CD4-positive, alpha-beta T cell treated with Interferon gamma for 1 hour (primary cell): ENCODE data around the gene TRAPPC2.

ENCODE experiments used
- DNase-seq: peaks from one replicate; pipeline ENCODE4 v3.0.0-alpha.2; 2020

TRAPPC2 gene

DNA sequence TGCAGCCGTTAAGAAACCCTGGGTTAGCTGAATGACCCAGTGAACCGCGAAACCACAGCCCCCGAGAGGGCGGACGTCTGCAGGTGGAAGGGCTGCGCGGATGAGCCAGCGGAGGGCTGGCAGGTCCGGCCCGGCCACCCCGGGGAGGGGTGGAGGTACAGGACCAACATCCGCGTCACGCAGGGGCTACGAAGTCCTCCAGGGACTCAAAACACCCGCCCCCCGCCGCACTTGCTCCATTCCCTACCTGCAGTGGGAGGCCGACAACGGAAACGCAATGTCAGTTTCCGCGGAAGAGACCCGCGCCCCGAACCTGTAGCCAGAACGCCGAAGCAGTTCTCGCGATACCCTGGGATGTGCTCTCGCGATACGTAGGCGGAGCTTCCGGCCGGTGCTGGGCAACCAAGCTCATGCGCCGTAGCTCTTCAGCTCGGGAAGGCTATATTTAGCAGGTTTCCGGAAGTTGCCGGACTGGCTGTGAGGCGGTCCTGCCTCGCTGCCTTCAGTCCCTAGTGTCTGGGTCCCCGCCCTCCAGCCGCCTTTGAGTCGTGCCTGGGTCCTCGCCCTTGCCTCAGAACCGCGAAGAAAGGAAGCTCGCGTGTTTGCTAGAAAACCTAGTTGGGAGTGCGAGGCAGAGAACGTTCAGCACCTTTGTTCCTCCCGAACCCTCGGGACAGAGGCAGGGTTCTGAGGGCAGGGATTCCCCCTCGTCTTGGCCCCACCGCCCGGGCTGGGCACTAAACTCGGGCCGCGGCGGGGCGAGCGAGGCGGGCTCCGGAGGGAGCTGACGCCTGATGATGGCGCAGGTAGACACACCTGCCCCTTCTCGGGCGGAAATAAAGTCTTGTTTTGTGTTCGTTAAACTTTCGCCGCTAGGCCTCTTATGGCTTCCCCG lies at the start of gene TRAPPC2, which contains the start of gene OFD1:
TRAPPC2 (minus strand) TSS at position 343 of the 895 bp plus-strand sequence. CDS start 14,657 bp downstream, outside the sequence.
OFD1 (plus strand) TSS at position 471 of the 895 bp plus-strand sequence; CDS start at position 795, 324 bp downstream.
- DNase-seq, result peak; percentile 95

DNA sequence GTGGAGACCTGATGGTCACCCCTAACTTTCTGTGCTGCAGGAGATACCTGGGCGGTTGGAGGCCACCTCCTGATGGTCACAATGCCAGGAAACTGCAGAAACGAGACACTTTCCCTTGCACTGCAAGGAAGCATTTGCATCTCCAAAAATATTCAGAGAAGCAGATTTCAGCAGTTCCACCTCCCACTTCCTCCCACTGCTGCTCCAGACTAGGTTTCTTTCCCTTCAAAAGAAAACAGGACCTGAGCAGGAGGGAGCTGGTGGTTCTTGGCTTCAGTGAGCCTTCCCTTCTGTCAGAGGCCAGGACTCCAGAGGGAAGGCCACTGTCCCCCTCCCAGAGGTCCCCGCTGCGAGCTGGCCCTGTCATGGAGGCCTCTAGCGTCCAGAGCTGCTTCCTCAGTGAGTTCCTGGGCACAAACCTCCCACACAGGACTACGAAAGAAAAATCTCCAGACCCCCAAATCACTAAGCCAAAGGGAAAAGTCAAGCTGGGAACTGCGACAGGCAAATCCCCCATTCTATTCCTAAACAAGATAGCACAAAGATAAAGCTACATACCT lies 46.5 kb upstream of the TRAPPC2 start:
- DNase-seq, result no peak

DNA sequence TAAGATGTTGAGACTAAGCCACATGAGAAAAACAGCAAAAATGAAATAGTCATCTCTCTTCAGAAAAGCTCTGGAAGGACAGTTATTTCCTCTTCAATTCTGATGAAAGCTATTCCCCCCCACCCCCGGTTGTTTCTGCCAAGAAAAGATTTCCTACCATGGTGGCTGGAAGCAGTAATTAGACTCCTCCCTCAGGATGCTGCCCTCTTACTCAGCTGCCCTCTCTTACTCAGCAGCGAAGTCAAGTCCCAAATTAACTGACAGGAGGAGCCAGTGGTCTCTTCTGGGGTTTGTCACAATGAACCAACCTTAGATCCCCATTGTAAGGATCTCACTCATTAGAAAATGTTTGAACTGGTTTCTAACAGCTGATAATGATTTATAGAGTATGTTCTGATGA lies 44.5 kb upstream of the TRAPPC2 start:
- DNase-seq, result no peak

DNA sequence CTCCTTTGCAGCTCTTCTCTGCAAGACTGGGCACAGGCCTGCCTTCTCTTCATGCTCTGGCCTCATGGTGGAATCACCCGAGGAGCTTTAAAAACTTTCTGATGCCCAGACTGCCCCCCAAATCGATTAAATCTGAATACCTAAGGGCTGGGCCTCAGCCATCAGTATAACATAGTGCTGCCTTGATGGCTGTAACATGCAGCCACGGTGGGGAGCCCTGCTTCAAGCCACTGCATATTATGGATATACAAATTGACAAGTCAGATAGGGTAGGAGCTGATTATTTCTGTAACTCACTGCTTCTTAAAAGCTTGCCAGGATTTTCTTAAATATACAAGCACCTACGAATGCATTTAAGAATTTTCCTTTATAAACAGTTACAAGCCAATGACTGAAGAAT lies 42.0 kb upstream of the TRAPPC2 start:
- DNase-seq, result no peak

DNA sequence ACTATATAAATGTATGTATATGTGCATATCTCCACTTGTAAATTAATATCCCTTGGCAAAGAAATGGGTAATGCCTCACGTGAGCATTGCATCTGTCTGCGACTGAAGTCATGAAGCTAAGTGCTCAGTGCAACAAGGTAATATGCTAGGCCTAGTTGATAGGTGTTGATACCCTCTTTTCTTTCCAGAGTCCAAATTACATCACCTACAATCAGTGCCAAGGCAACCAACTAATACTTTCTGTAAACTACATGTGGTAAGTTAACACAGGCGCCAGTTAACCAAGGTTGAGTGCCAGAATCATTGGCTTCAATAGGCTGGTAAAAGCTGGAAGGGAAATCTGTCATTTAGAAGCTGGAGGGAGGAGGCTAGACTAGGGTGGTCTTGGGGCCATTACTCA lies 41.4 kb upstream of the TRAPPC2 start:
- DNase-seq, result no peak

DNA sequence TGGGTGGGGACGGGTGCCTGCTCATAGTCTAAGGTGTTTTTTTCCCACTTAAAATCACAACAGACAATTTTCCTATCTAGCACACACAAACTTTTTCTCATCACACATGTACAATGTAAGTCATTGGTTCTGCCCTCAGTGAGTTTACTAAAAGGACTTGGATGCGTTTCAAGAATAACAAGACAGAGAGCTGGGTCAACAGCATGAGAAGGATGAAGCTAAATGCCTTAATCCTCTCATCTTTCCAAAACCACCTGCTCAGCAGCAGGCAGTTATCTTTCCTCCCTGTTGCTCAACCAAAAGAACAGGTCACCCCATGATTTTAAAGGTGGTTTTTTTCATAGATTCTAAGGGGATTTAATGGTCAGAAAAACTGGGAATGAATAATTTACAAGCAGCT lies 40.3 kb upstream of the TRAPPC2 start:
- no peak for DNase-seq

DNA sequence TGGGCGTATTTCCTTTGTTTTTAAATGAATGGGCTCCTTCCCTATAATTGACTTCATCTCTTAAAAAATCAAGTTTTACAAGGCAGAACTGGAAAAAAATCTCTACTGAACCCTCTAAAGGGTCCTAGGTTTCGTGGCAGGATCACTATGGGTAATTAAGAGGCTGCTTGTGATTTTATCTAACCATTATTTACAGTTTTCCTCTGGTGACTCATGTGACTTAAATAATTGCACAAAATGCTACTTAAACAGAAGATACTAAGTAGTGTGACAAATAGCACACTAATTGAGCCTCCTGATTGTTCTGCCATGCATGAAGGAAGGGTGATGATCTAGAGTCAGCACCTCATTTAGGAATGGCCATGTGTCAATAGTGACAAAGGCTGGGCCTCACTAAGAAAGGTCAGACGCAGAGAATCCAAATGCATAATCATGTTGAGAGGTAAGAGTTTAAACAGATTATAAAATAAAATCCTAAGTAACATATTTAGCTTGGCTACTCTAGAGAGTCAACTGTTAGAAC lies 35.7 kb upstream of the TRAPPC2 start:
- DNase-seq, result no peak

DNA sequence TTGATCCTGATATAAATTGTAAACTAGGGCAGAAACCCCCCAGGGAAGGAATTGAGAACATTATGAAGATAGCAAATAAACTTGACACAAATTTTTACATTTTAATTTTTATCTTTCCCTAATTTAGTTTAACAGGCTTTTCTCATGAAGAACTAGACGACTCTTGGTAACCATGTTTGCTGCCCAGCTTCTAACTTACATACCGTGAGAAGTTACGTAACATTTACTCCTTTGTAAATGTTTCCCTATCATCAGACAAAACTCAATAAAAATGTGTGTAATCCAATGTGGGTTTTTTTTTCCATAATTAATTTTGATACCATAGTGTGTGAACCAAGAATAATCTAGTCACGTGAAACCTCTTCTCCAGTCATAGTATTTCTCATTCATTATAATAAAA lies 34.5 kb upstream of the TRAPPC2 start:
- DNase-seq, result no peak

DNA sequence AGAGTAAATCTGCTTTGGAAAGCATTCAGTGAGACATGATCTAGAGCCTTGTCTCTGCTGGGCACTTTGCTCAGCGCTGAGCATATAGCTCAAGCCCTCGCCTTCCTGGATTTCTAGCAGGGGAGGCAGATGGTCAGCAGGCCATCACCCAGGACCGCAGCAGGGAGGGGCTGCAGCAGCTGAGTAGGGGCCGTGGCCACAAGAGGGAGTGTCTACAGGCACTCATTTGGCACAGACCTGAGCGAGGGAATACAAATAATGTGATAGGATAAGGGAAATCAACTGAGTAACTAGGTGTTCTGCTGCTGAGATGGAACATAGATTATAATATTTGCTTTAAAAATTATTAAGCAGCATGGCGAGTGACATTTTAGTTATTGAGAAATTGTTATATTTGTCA lies 30.3 kb upstream of the TRAPPC2 start:
- no peak for DNase-seq

DNA sequence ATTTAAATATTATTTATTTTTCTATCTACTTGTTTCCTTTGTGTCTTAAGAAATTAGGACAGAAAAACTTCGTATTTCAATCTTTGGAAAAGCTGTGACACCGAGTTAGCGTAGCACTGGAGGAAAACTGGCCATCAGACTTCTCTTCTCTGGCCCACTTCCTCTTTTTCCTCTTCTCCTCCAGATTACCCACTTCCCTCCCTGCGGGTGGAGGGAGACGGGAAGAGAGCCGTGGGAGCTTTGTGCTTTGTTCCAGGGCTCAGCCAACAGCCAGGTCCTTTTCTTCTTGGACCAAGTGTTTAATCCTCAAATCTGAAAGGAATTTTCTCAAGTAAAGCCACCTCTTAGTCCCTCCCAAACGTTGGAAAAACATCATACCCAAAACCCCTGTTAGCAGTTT lies 29.9 kb upstream of the TRAPPC2 start:
- DNase-seq, result no peak

DNA sequence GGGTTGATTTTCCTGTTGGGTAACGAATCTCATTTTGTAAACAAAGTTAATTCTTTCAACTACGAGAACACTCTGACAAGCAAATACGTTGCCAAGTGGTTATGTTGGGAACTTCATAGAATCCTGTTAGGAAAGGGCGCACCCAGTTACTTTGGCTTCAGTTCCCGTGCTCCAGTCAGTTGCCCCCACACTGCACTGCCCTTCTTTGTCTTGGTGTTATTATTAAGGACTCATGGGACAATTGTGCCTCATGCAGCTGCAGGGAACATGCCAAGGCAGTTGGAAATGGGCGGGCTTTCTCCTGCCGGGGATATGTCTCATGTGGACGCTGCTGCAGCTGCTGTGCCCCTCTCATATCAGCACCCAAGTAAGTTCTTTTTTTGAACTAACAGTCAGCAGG lies 29.1 kb upstream of the TRAPPC2 start:
- DNase-seq, result no peak

DNA sequence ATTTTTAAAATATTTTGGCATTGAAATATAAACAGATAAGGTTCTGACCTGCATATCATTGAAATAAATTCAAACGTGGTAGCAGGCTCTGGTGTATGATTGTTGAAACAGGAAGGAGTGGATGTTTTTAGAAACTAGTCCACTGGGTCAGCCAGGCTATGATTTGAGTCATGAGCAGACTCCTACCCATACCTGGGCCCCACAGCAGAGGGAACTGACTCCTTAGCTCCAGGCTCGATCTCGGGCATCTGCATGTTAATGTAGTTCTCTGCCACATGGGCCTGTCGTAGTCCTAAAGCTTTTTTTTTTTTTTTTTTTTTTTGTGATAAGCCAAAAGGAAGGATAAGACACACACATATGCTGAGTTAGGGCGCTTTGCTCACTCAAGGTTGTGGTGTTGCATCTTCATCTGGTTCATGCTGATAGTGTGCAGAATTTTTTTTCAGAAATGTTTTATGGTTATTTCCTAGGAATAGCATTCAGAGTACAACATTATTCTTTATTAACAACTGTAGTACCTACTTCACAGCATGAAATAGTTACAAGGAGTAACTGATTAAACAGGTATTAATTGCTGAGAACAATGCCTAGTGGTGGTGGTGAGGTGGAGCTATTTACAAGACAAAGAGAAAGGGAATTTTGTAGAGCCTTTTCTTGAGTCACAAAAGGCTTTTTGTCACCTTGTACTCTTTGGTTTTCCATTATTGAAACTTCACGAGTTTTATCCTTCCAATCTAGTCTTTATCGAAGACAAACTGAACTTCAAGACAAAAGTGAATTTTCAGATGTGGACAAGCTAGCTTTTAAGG lies 27.4 kb upstream of the TRAPPC2 start:
- DNase-seq, result no peak

DNA sequence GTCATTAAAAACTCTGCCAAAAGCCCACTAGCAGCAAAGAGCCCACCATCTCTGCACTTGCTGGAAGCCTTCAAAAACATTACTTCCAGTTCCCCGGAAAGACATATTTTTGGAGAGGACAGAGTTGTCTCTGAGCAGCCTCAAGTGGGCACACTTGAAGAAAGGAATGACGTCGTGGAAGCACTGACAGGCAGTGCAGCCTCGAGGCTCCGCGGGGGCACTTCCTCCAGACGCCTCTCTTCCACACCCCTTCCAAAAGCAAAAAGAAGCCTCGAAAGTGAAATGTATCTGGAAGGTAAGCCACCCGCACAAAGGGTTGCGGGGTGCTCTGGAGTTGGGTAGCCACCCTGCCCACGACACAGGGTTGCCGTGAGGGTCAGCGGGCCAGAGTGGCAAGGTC lies 26.0 kb upstream of the TRAPPC2 start:
- no peak for DNase-seq

DNA sequence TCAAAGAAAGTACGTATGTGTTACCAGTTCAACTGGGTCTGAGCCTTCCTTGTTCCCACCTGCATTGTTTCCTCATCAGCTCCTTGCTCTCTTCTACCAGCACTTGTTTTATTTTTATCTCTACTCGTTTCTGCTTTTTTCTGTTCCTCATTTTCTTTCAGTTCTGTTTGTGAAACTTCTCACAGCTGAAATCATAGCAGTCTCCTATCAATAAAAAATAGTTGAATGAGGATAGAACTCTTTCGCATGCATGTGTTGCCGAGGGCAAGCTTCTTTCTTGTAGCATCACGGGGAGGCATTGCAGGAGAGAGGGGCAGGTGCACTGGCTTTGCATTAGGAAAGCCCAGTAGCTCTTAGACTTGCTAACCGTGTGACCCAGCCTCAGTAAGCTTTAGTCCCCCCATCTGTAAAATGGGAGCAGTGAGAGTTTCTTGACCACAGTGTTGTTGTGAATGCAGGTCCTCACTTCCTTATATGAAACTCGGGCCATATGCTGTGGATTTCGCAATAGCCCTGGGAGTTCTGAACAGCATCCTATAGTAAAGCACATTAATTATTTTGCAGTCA lies 24.8 kb upstream of the TRAPPC2 start:
- no peak for DNase-seq

DNA sequence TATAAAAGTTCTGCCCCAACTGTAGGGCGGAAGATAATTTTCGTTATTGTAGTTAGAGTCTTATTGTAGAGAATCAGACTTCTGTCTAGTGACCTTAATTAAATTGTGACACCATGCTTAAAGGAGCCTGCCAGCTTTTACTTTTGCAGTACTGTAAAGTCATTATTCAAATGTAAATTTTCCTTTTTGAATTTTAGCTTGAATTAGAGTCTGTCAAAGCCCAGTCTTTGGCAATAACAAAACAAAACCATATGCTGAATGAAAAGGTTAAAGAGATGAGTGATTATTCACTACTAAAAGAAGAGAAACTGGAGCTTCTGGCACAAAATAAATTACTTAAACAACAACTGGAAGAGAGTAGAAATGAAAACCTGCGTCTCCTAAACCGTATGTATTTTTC lies 22.0 kb upstream of the TRAPPC2 start:
- no peak for DNase-seq

DNA sequence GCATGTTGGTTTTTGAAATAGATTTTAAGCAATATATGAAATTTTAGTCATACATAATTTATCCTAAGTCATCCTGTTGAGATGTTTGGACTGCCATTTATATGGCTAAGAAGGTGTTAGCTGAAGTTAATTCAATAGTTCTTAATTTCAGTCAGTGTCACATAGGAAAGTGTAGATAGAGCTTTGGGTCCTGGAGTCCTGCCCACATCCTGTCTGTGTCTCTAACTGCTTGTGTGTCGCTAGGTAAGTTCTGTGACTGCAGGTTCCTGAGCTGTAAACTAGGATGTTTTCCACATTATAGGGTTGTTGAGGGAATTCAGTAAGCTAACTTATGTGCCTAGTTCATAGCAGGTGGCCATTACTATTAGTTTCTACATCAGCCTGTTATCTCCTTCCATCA lies 20.8 kb upstream of the TRAPPC2 start:
- DNase-seq, result no peak

DNA sequence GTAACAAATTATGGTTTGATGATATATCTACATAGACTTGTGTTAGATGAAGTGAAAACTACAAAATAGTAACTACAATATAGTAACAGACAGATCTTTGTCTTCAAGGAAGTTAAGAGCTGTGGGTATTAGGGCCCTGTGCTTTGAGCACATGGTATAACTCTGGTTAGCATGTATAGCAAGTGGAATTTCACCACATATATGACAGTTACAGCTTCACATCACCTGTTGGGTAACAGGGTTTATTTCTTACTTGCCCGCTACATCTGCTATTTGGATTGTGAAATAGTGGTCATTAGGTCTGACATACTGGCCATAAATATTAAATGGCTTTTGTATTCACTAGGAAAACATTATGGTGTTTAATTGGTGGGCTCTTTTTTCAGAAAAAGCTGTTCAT lies 20.3 kb upstream of the TRAPPC2 start:
- DNase-seq, result no peak

DNA sequence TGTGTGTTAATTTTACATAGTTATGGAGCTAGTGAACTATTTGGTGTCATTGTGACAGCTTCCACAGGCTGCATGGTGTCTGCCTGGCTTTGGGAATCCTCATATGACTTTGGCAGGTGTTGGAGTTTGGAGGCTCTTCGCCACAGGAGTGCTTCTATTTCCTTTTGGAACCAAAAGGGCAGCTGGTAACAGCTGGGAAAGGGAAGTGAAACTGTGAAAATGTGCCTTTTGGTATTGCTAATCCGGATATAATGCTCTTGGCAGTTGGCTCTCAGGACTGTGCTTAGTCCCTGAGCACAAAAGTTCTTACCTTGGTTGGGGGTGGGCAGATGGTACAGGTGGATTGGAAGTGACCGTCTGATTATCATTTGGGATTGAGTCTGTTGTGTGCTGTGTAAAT lies 18.2 kb upstream of the TRAPPC2 start:
- DNase-seq, result no peak

DNA sequence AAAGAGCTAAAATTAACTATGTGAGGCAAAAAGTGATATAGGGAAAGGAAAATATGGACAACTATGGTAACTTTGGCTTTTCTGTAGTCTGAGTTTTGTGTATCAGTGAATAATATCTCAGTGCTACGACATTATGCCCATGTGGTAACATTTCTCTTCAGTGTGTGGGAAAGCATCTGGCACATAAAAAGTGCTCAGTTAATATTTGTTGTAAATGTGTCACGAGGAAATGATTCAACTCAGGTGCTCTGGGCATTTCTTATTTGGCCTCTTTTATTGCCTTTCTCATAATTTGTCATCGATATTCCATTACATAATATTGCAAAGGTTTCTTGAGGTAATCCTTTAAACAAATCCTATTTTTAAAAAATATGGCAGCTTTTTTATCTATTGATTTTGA lies 17.7 kb upstream of the TRAPPC2 start:
- no peak for DNase-seq

DNA sequence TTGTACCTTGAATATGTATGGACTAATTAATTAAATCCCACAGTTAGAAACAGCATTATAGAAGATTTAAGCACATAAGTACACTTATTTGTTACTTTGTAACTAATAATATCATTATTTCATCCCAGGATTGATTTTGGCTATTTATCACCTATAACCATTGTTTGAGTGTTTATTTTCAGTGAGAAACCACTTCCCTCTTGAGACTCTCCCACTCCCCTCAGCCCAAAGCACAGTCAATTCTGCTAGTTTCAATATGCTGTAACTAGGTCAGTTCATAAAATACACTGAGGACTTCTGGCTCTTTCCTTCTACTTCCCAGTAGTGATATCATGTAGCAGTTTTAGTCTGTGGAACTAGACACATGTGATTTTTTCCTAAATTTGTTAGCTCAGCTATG lies 16.4 kb upstream of the TRAPPC2 start:
- DNase-seq, result no peak

DNA sequence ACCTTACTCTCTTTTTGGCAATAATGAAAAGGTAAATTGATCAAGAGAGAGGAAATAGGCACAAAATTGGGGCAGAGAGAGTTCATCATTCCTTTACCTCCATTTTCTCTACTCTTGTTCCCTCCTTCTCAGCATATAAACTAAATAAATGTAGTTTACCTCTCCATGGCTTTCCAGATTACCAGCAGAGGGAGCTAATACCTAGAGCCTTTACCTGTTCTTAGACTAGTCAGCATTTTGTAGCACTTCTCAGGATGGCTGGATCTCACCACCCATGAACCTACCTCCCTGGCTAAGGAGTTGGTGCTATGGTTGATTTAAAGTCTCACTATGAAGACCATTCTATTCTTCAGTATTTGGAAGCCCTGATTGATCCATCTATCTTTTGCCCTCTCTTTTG lies 15.8 kb upstream of the TRAPPC2 start:
- DNase-seq, result no peak

DNA sequence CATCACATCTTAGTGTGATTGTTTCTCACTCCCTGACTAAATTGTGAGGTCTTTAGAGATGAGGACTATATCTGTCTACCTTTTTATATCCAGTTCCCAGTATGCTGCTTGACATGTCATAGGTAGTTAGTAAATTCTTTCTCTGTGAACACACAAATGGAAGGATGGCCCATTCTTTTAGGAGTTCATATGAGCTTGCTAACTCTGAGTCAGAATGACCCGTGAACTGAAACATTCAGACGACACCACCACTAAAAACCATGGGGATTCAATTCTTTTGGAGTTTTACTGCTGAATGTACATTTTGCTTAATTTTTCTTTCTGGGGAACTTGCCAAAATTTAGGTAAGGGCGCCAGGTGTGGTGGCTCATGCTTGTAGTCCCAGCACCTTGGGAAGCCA lies 14.1 kb upstream of the TRAPPC2 start:
- DNase-seq, result no peak

DNA sequence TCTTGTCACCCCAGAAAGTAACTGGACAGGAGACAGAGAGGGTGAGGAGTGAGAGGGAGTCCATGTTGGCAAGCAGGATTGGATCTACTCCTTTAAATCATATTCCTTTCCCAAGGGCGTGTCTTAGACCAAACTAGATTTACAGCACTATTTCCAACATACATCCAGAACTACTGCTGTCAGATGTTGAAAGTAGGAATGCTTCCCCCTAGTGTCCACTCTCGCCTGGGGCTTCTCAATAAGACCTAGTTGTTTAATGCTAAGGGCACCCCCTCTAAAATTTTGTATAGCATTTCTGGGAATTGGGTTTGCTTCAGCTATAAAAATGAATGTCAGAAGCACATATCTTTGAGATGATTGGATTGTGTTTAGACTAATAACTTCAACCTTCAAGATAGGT lies 13.4 kb upstream of the TRAPPC2 start:
- peak; percentile 23 for DNase-seq
